WTC11 (cell line): ENCODE data around the gene ZBTB34.

Experiments used
- E2F4 ChIP-seq: sonication (generic); formaldehyde crosslinking; IDR thresholded peaks from 2 replicates; pipeline ENCODE4 v1.8.1; 2022; ENCODE audit warnings: low read depth, mild to moderate bottlenecking, moderate library complexity, missing genetic modification reagents, borderline replicate concordance
- MYBL2 ChIP-seq: sonication (generic); formaldehyde crosslinking; IDR thresholded peaks from 2 replicates; pipeline ENCODE4 v1.8.1; 2023; ENCODE audit warnings: mild to moderate bottlenecking, moderate library complexity, missing genetic modification reagents
- USF2 ChIP-seq: sonication (generic); formaldehyde crosslinking; IDR thresholded peaks from 2 replicates; pipeline ENCODE4 v1.8.1; 2023; ENCODE audit warnings: mild to moderate bottlenecking, missing genetic modification reagents, moderate library complexity
- ZNF121 ChIP-seq: sonication (generic); formaldehyde crosslinking; IDR thresholded peaks from 2 replicates; pipeline ENCODE4 v1.8.0; 2023; ENCODE audit warnings: missing genetic modification reagents
- ZNF138 ChIP-seq: sonication (generic); formaldehyde crosslinking; conservative IDR thresholded peaks from 2 replicates; pipeline ENCODE4 v1.8.1; 2022; ENCODE audit warnings: mild to moderate bottlenecking, moderate library complexity, missing genetic modification reagents
- TF ChIP-seq, protein P1 (sequence below): fragments of 200-600 bp; IDR thresholded peaks from 2 replicates; pipeline ENCODE4 v1.8.0; 2022; ENCODE audit warnings: antibody characterized with exemption
- TF ChIP-seq, protein P2 (sequence below): sonication (generic); formaldehyde crosslinking; IDR thresholded peaks from 2 replicates; pipeline ENCODE4 v1.8.0; 2023; ENCODE audit warnings: missing genetic modification reagents, mild to moderate bottlenecking, borderline replicate concordance

- TF ChIP-seq, protein P1, sequence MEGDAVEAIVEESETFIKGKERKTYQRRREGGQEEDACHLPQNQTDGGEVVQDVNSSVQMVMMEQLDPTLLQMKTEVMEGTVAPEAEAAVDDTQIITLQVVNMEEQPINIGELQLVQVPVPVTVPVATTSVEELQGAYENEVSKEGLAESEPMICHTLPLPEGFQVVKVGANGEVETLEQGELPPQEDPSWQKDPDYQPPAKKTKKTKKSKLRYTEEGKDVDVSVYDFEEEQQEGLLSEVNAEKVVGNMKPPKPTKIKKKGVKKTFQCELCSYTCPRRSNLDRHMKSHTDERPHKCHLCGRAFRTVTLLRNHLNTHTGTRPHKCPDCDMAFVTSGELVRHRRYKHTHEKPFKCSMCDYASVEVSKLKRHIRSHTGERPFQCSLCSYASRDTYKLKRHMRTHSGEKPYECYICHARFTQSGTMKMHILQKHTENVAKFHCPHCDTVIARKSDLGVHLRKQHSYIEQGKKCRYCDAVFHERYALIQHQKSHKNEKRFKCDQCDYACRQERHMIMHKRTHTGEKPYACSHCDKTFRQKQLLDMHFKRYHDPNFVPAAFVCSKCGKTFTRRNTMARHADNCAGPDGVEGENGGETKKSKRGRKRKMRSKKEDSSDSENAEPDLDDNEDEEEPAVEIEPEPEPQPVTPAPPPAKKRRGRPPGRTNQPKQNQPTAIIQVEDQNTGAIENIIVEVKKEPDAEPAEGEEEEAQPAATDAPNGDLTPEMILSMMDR: no peak
- no peak for TF ChIP-seq USF2 (CRISPR knock-in tag)
- TF ChIP-seq, protein P2, sequence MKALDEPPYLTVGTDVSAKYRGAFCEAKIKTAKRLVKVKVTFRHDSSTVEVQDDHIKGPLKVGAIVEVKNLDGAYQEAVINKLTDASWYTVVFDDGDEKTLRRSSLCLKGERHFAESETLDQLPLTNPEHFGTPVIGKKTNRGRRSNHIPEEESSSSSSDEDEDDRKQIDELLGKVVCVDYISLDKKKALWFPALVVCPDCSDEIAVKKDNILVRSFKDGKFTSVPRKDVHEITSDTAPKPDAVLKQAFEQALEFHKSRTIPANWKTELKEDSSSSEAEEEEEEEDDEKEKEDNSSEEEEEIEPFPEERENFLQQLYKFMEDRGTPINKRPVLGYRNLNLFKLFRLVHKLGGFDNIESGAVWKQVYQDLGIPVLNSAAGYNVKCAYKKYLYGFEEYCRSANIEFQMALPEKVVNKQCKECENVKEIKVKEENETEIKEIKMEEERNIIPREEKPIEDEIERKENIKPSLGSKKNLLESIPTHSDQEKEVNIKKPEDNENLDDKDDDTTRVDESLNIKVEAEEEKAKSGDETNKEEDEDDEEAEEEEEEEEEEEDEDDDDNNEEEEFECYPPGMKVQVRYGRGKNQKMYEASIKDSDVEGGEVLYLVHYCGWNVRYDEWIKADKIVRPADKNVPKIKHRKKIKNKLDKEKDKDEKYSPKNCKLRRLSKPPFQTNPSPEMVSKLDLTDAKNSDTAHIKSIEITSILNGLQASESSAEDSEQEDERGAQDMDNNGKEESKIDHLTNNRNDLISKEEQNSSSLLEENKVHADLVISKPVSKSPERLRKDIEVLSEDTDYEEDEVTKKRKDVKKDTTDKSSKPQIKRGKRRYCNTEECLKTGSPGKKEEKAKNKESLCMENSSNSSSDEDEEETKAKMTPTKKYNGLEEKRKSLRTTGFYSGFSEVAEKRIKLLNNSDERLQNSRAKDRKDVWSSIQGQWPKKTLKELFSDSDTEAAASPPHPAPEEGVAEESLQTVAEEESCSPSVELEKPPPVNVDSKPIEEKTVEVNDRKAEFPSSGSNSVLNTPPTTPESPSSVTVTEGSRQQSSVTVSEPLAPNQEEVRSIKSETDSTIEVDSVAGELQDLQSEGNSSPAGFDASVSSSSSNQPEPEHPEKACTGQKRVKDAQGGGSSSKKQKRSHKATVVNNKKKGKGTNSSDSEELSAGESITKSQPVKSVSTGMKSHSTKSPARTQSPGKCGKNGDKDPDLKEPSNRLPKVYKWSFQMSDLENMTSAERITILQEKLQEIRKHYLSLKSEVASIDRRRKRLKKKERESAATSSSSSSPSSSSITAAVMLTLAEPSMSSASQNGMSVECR (CRISPR knock-in tag): no peak
- TF ChIP-seq ZNF138 (CRISPR knock-in tag): no peak
- TF ChIP-seq E2F4 (CRISPR knock-in tag): no peak
- no peak for TF ChIP-seq MYBL2 (CRISPR knock-in tag)
- TF ChIP-seq ZNF121 (CRISPR knock-in tag): no peak
These were observed 65.9 kb downstream of the ZBTB34 start for GRCh38 chr9:126926364-126926763.
